NCI-H2081 treated with DMSO at 0.1 percent for 48 hours (cell line): ENCODE results near the gene SH2D3C.

Source experiments
- DNase-seq: peaks from one replicate; lab custom pipeline; 2025; lab: John Stamatoyannopoulos, UW

Gene SH2D3C

DNA sequence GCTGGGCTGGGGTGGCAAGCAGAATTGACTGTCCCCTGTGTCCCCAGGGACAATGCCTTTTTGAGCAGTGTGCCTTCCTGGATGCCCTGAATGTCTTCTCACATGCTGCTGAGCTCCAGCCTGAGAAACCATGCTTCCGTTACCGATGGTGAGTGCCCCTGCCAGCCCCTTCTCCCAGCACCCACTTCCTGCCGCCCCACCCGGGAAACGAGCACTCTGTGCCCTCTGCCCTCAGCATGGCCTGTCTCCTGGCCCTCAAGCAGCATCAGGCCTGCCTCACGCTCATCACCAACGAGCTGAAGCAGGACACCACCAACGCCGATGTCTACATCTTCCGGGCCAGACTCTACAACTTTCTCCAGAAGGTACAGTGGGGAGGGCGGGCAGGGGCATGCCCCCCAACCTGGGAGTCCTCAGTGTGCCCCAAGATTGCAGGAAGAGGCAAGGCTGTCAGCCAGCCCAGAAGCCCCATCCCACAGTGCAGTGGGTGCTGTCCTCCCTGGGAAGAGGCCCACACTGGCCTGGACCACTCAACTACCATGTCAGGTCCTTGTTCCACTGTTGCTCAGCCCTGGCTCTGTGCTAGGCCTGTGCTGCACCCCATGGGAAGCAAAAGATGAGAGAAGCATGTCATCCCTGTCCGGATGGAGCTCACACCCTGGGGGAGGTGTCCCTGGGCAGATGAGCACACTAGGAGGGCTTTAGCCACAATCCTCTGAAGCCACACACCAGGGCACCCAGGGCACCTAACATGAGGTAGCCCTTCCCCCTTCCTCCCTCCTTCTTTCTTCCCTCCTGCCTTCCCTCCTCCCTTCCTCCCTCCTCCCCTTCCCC, 58.2 kb downstream of the SH2D3C start:
- DNase-seq: no peak

GRCh38 chr9:127717766-127718165, 60.7 kb downstream of the SH2D3C start:
- DNase-seq: no peak

GRCh38 chr9:127716412-127716811, 62.1 kb downstream of the SH2D3C start:
- no peak for DNase-seq

DNA sequence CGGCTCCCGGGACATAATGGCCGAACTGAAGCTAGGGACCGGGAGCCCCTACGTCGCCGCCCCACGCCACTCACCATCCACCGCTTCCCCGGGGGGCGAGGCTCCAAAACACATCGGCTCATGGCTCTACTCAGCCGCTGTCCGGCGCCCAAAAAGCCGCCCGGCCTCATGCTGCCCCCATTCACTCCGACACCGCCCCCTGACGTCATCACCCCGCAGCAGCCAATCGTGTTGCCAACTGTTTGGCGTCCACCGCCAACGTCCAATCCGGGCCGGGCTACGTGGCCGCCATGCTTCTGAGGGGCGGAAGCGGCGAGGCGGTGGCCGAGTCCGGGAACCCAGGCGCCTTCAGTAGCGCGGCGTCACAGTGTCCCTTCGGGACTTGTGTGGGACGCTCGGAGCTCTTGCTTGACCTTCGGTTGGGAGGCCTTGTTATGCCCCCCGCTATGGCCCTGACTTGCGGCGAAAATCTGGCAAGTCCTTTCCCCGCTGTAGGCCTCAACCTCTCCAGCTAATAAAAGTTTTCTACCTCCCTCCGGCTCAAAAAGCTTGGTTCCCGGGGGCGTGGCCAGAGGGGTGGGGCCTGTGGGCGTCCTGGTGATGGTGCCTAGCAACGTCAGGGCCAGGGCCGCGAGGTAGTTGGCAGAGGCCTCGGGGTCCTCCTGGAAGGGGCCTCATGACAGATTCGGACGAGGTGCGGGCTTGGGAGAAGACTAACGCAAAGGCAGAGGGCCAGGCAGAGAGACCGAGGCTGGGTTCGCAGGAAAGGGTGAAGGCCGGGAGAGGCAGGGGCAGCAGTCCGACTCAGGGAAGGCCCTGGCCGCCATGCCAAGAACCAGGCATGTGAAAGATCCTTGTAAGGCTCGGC, 62.8 kb downstream of the SH2D3C start, which contains the start of the genes PTRH1 and TTC16:
Gene PTRH1, minus strand, starts transcription at position 194 of the 868 bp plus-strand sequence. Its CDS starts 24 bp downstream, at position 170.
Gene TTC16, plus strand, starts transcription at position 610 of the 868 bp plus-strand sequence. Its CDS starts 67 bp downstream, at position 677.
- DNase-seq: peak; percentile 38

DNA sequence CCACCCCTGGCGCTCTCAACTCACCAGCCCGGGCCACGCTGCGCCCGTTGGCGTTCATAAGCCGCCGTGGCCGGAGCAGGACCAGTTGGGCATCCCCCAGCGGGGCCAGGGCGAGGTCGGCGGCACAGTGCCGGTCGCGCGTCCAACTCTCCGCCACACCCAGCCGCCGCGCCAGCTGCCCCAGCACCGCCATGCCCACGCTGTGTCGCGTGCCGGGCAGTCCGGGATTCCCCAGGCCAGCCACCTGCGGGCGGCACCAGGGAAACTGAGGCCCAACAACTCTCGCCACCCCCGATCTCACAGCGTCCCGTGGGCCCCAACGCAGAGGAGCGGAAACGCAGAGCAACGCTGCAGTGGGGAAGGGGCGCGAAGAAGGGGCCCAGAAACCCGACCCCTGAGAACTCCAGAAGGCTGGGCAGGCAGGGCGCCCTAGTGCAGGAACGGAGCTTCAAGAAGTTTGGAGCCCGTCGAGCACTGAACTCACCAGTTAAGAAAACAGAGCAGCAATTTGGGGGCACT, 63.5 kb downstream of the SH2D3C start:
- no peak for DNase-seq

GRCh38 chr9:127714020-127714750, 64.3 kb downstream of the SH2D3C start:
- no peak for DNase-seq

- no peak for DNase-seq
These were observed 65.6 kb downstream of the SH2D3C start for GRCh38 chr9:127712867-127713266.

DNA sequence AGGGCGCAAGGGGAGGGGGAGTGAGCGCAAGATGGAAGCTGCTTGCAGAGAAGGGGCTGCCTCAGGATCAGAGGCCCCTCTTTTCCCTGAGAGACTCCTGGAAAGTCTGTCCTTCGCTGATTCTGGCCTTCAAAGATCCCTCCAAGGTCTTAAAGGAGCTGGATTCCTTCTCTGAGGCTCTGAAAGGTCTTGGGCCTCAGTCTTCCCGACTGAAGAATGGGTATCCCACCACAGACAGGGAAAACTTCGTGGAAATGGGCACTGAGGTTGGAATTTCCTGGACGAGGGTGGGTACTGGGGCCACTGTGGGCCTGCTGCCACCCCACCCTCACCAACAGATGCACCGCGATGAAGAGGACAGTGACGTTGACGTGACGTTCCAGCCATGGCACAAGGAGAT, 66.1 kb downstream of the SH2D3C start:
- DNase-seq: no peak

- DNase-seq: no peak
These were observed 66.6 kb downstream of the SH2D3C start for GRCh38 chr9:127711831-127712274.

DNA sequence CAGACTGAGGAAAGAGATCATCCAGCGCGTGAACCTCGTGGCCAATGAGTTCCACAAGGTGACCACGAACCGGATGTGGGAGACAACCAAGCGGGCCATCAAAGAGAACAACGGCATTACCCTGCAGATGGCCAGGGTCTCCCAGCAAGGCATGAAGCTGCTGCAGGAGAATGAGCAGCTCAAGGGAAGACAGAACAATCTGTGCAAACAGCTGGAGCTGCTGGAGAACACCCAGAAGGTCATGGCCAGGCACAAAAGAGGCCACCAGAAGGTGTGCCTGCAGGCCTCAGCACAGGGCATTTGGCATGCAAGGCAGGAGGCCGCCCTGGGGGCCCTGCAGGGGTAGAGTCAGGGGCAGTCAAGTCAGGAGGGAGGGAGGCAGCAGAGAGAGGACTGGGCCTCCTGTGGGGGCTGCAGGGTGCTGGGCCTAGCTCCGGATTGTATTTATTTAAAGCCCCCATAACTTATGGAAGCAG, 67.2 kb downstream of the SH2D3C start:
- no peak for DNase-seq

- DNase-seq: no peak
These were observed 68.2 kb downstream of the SH2D3C start for GRCh38 chr9:127710204-127710783.

- DNase-seq: no peak
These were observed 69.4 kb downstream of the SH2D3C start for GRCh38 chr9:127708952-127709587.

- no peak for DNase-seq
These were observed 70.7 kb downstream of the SH2D3C start for GRCh38 chr9:127707766-127708165.

DNA sequence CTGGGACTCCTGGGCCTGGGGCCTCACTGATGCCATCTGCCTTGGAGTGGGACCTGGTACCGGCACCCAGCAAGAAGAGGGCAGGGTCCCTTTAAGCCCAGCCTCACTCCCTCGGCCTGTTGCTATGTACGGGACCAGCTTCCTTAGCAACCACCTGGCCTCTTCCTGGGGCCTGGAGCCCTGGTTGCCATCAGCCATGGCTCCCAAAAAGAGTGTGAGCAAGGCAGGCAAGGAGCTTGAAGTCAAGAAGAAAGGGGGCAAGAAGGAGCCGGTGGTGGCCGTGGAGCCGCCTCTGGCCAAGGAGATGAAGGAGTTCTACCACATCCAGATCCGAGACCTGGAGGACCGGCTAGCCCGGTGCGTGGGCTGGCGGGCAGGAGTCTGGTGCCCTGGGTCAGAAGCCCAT, 71.6 kb downstream of the SH2D3C start, which contains the start of gene CFAP157:
Gene CFAP157, plus strand, starts transcription at position 153 of the 406 bp plus-strand sequence. Its CDS starts 44 bp downstream, at position 197.
- no peak for DNase-seq

DNA sequence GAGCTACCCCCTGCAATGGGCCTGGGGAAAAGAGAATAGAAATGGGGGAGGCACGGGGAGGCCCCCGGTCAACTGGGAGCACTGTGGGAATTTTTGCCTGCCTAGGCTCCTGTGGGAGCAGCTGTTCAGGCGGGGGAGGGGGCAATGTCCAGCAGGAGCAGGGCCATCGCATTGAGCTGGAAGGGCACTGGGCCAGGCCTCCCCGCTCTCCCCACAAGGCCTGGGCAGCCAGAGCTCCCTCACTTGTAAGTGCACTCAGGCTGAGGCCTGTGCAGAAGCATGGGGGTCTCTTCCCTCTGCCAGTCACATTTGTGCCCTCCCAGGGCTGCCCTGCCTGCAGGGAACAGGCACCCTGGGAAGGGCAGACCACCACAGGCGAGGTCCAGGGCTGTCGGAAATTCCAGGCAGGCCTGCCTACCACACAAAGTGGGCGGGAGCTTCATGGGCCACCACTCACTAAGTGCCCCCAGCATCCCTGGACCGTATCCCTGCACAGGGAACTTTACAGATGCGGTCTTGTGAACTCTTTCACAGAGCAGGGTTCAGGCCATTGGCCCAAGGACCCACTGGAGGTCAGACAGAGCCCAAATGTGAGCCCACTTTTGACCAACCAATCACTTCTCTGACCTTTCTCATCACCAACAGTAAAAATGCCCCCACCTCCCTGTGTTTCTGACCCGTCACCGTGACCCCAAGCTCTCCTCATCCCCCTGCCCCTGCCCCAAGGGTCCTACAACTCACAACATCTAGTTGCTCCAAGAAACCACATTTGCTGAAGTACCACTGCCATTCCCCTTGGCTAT, 72.7 kb downstream of the SH2D3C start:
- DNase-seq: no peak

GRCh38 chr9:127703289-127703946, 75.0 kb downstream of the SH2D3C start:
- no peak for DNase-seq

- no peak for DNase-seq
These were observed 77.7 kb downstream of the SH2D3C start for GRCh38 chr9:127700594-127701255.

DNA sequence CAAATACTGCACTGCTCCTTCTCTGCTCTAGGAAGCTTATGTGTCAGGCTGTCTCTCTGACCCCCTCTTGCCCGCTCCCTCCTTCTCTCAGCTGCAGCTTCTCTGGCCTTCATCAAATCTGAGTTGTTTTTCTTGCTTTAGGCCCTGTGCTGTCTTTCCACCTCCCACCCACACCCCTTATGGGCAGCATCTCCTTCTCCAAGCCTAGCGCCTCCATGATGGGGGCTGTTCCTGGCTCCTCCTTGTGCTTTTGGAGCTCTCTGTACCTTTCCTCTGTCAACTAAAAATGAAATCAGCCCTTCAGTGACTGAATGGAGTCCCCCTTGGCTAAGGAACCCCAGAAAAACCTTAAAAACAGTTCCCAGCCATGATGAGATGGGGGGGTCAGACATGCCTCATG, 78.3 kb downstream of the SH2D3C start:
- no peak for DNase-seq
